B cell (primary cell): ENCODE measurements around the gene LSM4. TPM values are rescaled to one million over a fixed set of nuclear protein-coding genes. Genes with fewer than 3 reads are reported as not detected.
"Not testable (repeated sequence)": the region's sequence is repeated elsewhere in the genome, so short reads cannot be mapped to it uniquely, and the experiment has no call there.

ENCODE experiments used
- ATAC-seq: fragments of 200-7000 bp; cut with Tn5 transposase; one replicate; pipeline ENCODE4 v1.10.0; 2021; ENCODE audit warnings: low read depth, mild to moderate bottlenecking, moderate number of reproducible peaks, moderate library complexity
- CTCF ChIA-PET: fragments of 350-600 bp; sonication (Branson Sonifier 250); formaldehyde crosslinking; loops from one replicate; lab custom pipeline; 2021; ENCODE audit warnings: antibody characterized with exemption, inconsistent platforms; lab: Charles Lee
- POLR2A ChIA-PET: fragments of 350-600 bp; sonication (Branson Sonifier 250); formaldehyde crosslinking; loops from one replicate; lab custom pipeline; 2021; ENCODE audit warnings: antibody characterized with exemption; lab: Charles Lee
- DNase-seq: peaks from one replicate; pipeline ENCODE4 v3.0.0; 2013
- H2AFZ ChIP-seq: 2 replicates; pipeline ENCODE4 v1.6.1; 2012; ENCODE audit warnings: mild to moderate bottlenecking, low read depth, low read length; ENCODE audit not compliant: insufficient read depth, poor library complexity, severe bottlenecking
- H3K27ac ChIP-seq, 2 donors: 1 replicate in 1 of 2; 2 replicates in 1 of 2; pipeline ENCODE4 v1.5.1; 2012 to 2013; ENCODE audit warnings: low read length in 2 of 2, mild to moderate bottlenecking in 2 of 2, moderate library complexity in 1 of 2
- H3K27me3 ChIP-seq, 4 experiments: fragments of 200-600 bp in 1 of 4; sonication (generic) in 1 of 4; replicated peaks in 1 of 4; 1 replicate in 2 of 4; 2 replicates in 2 of 4; pipeline versions ENCODE4 v1.6.1 to v1.7.0; 2013 to 2016; ENCODE audit warnings: low read length in 3 of 4, mild to moderate bottlenecking in 2 of 4, mixed read lengths in 1 of 4, moderate library complexity in 1 of 4; ENCODE audit not compliant: insufficient read depth in 4 of 4, control insufficient read depth in 3 of 4; ENCODE audit errors: control extremely low read depth in 1 of 4
- H3K36me3 ChIP-seq, 2 experiments: replicated peaks in 1 of 2; 1 replicate in 1 of 2; 2 replicates in 1 of 2; pipeline versions ENCODE4 v1.6.1 to v1.7.1; 2013; ENCODE audit warnings: low read length in 1 of 2; ENCODE audit not compliant: insufficient read depth in 2 of 2, control insufficient read depth in 1 of 2; ENCODE audit errors: control extremely low read depth in 1 of 2, extremely low read depth in 1 of 2
- H3K4me1 ChIP-seq, 2 donors: fragments of 200-600 bp in 1 of 2; sonication (generic) in 1 of 2; 1 replicate in 1 of 2; 2 replicates in 1 of 2; pipeline versions ENCODE4 v1.5.1 to v1.6.1; 2013 to 2017; ENCODE audit warnings: low read length in 2 of 2; ENCODE audit not compliant: control insufficient read depth in 2 of 2, insufficient read depth in 2 of 2
- H3K4me2 ChIP-seq: replicated peaks from 2 replicates; pipeline ENCODE3; 2012; ENCODE audit warnings: mild to moderate bottlenecking, low read depth, low read length; ENCODE audit not compliant: poor library complexity, severe bottlenecking
- H3K4me3 ChIP-seq, 5 experiments: fragments of 200-600 bp in 1 of 5; sonication (generic) in 1 of 5; 1 replicate in 3 of 5; 2 replicates in 2 of 5; pipeline versions ENCODE4 v1.5.1 to v1.7.0; 2011 to 2016; ENCODE audit warnings: low read length in 4 of 5, mild to moderate bottlenecking in 4 of 5, low read depth in 2 of 5, control low read depth in 1 of 5, moderate library complexity in 1 of 5; ENCODE audit not compliant: insufficient read depth in 1 of 5; ENCODE audit errors: control extremely low read depth in 1 of 5, extremely low read depth in 1 of 5
- H3K79me2 ChIP-seq: fragments of 200-600 bp; sonication (generic); one replicate; pipeline ENCODE4 v1.6.0; 2016; ENCODE audit warnings: low read length; ENCODE audit not compliant: control insufficient read depth, insufficient read depth
- H3K9ac ChIP-seq: fragments of 200-600 bp; sonication (generic); 2 replicates; pipeline ENCODE4 v1.6.1; 2017; ENCODE audit warnings: mild to moderate bottlenecking, low read length, moderate library complexity
- H3K9me3 ChIP-seq, 3 donors: one replicate each; pipeline versions ENCODE4 v1.6.1 to v1.7.1; 2013; ENCODE audit warnings: low read length in 2 of 3; ENCODE audit not compliant: control insufficient read depth in 2 of 3, insufficient read depth in 1 of 3; ENCODE audit errors: control extremely low read depth in 1 of 3
- H4K20me1 ChIP-seq: 2 replicates; pipeline ENCODE4 v1.6.0; 2012; ENCODE audit warnings: mild to moderate bottlenecking, low read length; ENCODE audit not compliant: insufficient read depth, control insufficient read depth, poor library complexity, severe bottlenecking
- H3K27ac Mint-ChIP-seq: one replicate; pipeline ENCODE4 v1.8.0; 2021; ENCODE audit warnings: mixed read lengths
- H3K27me3 Mint-ChIP-seq: one replicate; pipeline ENCODE4 v1.8.0; 2021; ENCODE audit warnings: mixed read lengths
- H3K4me1 Mint-ChIP-seq: one replicate; pipeline ENCODE4 v1.8.0; 2021; ENCODE audit warnings: mixed read lengths
- H3K4me3 Mint-ChIP-seq: one replicate; pipeline ENCODE4 v1.8.0; 2021; ENCODE audit warnings: mixed read lengths
- H3K9me3 Mint-ChIP-seq: one replicate; pipeline ENCODE4 v1.8.0; 2022; ENCODE audit warnings: mixed read lengths; ENCODE audit not compliant: insufficient read depth
- CTCF ChIP-seq: fragments of 200-600 bp; IDR thresholded peaks from one replicate; pipeline ENCODE4 v1.8.0; 2022; ENCODE audit warnings: antibody characterized with exemption, mild to moderate bottlenecking
- EZH2 ChIP-seq: IDR thresholded peaks from 2 replicates; pipeline ENCODE4 v1.6.1; 2012; ENCODE audit warnings: borderline replicate concordance, low read depth, mild to moderate bottlenecking, moderate library complexity, low read length; ENCODE audit not compliant: insufficient read depth, poor library complexity, severe bottlenecking
- WGBS: methylation state at CpG from one replicate; pipeline ENCODE4 v1.1.5; 2013; ENCODE audit warnings: missing lambda C conversion rate; ENCODE audit not compliant: insufficient coverage; 5-methylcytosine and 5-hydroxymethylcytosine counted together
- intact Hi-C: fragments of 100-400 bp; cut with micrococcal nuclease; formaldehyde crosslinking; loops from one replicate; pipeline ENCODE4 v1.10.0; 2022
- polyA plus RNA-seq: library from polyadenylated mRNA; depleted of rRNA; stranded (reverse); fragments of >200 nt; gene quantifications from 2 replicates; pipeline ENCODE4 v1.2.3, GENCODE V29; 2012
- total RNA-seq, 2 donors: library from RNA; stranded (reverse); fragments of 120-200 nt in 1 of 2; gene quantifications; 1 replicate in 1 of 2; 2 replicates in 1 of 2; pipeline versions ENCODE4 v1.2.3 to v1.2.4, GENCODE V29; 2013 to 2022

Gene LSM4
- total and polyA plus RNA-seq, 2 donors (not counting 1 experiment from before 2014, with no cell fraction given) = 66.3 to 86.1 TPM

DNA sequence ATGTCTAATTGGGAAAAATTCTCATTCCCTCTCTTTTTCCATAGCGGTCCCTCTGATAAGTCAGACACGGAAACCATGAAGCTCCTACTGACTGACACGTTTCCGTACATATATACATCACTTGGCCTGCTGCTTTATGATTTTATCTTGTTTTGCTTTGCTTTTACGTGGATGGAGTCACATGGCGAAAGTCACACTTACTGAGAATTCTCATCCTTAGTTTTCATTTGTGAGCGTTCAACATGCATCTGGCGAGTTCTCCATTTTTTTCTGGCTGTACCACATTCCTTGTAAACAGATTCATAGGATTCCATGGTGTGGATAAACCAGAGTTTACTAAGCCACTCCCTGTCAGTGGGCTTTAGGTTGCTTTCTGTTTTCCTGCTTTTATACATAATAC is 38.8 kb upstream of the LSM4 start:
- Histone ChIP-seq H3K4me1 (no peaks in the 10 kb centered on the region), H3K9me3 (peaks cover 0 to 13% (median 0%) of the 10 kb centered on the region in 3 donors), H3K9ac (no peak overlapping the region), H3K36me3 (peaks cover 0 to 19% of the 10 kb centered on the region in 2 experiments), H4K20me1 (no peaks in the 10 kb centered on the region), H3K79me2 (no peaks in the 10 kb centered on the region), H3K27me3 (no peaks in the 10 kb centered on the region), H3K27ac (no peak overlapping the region), H2AFZ (no peak overlapping the region), H3K4me3 (no peak overlapping the region), H3K4me2 (no peak overlapping the region)
- DNase-seq (no peak), ATAC-seq (no peak)
- ChIA-PET POLR2A (no interaction called here), CTCF (no interaction called here)
- WGBS = 96% methylated on average over 7 of the region's 8 CpGs
- Mint-ChIP-seq H3K4me1 (peaks cover 4% of the 10 kb centered on the region), H3K9me3 (no peaks in the 10 kb centered on the region), H3K27me3 (no peaks in the 10 kb centered on the region), H3K27ac (no peak overlapping the region), H3K4me3 (no peak overlapping the region)
- TF ChIP-seq CTCF (no peak), EZH2 (no peak)
- intact Hi-C loops = no loop called here

GRCh38 chr19:18357041-18357440 is 34.2 kb upstream of the LSM4 start:
- no peak overlapping the region for H3K27ac Mint-ChIP-seq
- Histone ChIP-seq H3K79me2 (no peaks in the 10 kb centered on the region), H3K4me1 (no peaks in the 10 kb centered on the region), H3K4me2 (no peak overlapping the region), H3K27ac (no peak overlapping the region), H3K36me3 (peaks cover 0 to 18% of the 10 kb centered on the region in 2 experiments), H3K4me3 (no peak overlapping the region), H3K27me3 (no peaks in the 10 kb centered on the region), H3K9me3 (peaks cover 0 to 7% (median 0%) of the 10 kb centered on the region in 3 donors), H4K20me1 (no peaks in the 10 kb centered on the region), H3K9ac (no peak overlapping the region), H2AFZ (no peak overlapping the region)
- no peaks in the 10 kb centered on the region for H3K4me1 Mint-ChIP-seq
- intact Hi-C loops = no loop called here
- no peak overlapping the region for H3K4me3 Mint-ChIP-seq
- no peak for DNase-seq
- no peak for TF ChIP-seq EZH2
- TF ChIP-seq CTCF = no peak
- CTCF ChIA-PET = interaction anchor here (0.6 to 1.0 kb wide), 2 partner anchors 32 to 66 kb away, joined by 3 to 4 read pairs; no protein-coding TSS in a partner anchor
- no peak for ATAC-seq
- 100% methylated on average over 2 of the region's 3 CpGs for WGBS
- H3K9me3 Mint-ChIP-seq = no peaks in the 10 kb centered on the region
- H3K27me3 Mint-ChIP-seq = no peaks in the 10 kb centered on the region
- POLR2A ChIA-PET = interaction anchor here (0.6 kb wide), 2 partner anchors 60 to 89 kb away, joined by 4 to 5 read pairs; no protein-coding TSS in a partner anchor

DNA sequence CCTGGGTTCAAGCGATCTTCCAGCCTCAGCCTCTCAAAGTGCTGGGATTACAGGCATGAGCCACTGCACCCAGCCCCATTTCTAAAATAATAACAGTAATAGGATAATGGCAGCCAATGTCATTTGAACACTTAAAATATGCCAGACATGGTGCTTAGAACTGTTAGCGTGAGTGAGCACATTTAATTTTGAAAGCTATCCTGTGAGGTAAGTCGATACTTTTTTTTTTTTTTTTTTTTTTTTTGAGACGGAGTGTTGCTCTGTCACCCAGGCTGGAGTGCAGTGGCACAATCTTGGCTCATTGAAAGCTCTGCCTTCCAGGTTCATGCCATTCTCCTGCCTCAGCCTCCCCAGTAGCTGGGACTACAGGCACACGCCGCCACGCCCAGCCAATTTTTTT is 31.9 kb upstream of the LSM4 start:
- ChIA-PET CTCF (interaction anchor here (0.9 to 1.8 kb wide), 3 partner anchors 34 to 78 kb away, joined by 3 to 4 read pairs (median 4); no protein-coding TSS in a partner anchor), POLR2A (interaction anchor here (0.6 kb wide), 1 partner anchor 195 kb away, joined by 3 read pairs; no protein-coding TSS in a partner anchor)
- ATAC-seq, H3K4me3 ChIP-seq, H4K20me1 ChIP-seq, H2AFZ ChIP-seq, H3K4me1 ChIP-seq, H3K4me2 ChIP-seq, H3K27me3 ChIP-seq, H3K9ac ChIP-seq, H3K79me2 ChIP-seq, H3K9me3 Mint-ChIP-seq, H3K27ac Mint-ChIP-seq, H3K27ac ChIP-seq, intact Hi-C loops, H3K4me1 Mint-ChIP-seq, H3K4me3 Mint-ChIP-seq, H3K27me3 Mint-ChIP-seq, H3K9me3 ChIP-seq, DNase-seq: not testable (repeated sequence)
- H3K36me3 ChIP-seq = peaks cover 0 to 12% of the 10 kb centered on the region in 2 experiments
- 100% methylated on average over 1 of the region's 7 CpGs for WGBS
